Neural cell (in vitro differentiated cells): ENCODE data around the gene SPATA33.

Experiments
- EP300 ChIP-seq: fragments of 450-650 bp; conservative IDR thresholded peaks from 2 replicates; pipeline ENCODE4 v1.6.1; 2014; ENCODE audit warnings: antibody characterized with exemption, mild to moderate bottlenecking, moderate library complexity; ENCODE audit not compliant: poor library complexity, severe bottlenecking
- POLR2AphosphoS5 ChIP-seq: IDR thresholded peaks from 2 replicates; pipeline ENCODE4 v1.6.1; 2012
- TF ChIP-seq, protein P1 (sequence below): fragments of 450-650 bp; IDR thresholded peaks from 2 replicates; pipeline ENCODE4 v1.5.1; 2014; ENCODE audit warnings: antibody characterized with exemption, mild to moderate bottlenecking, moderate library complexity; ENCODE audit not compliant: poor library complexity, severe bottlenecking

DNA sequence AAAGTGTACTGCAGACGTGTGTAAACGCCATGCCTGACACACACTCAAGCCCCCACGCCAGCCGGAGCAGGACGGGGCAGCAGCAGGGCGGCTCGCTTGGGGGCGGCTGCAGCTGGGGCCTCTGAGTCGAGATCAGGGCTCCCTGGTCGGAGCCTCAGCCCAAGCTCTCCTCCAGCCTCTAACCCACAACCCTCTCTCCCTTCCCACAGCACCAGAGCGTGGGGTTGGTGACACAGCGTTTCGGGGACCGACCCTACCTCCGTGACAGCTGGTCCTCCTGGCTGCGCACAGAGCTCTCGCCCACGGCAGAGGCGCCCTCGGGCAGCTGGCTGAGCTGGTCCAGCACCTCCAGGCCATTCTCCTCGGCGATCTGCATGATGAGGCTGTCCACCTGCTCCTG, 11.4 kb upstream of the SPATA33 start:
- TF ChIP-seq, protein P1, sequence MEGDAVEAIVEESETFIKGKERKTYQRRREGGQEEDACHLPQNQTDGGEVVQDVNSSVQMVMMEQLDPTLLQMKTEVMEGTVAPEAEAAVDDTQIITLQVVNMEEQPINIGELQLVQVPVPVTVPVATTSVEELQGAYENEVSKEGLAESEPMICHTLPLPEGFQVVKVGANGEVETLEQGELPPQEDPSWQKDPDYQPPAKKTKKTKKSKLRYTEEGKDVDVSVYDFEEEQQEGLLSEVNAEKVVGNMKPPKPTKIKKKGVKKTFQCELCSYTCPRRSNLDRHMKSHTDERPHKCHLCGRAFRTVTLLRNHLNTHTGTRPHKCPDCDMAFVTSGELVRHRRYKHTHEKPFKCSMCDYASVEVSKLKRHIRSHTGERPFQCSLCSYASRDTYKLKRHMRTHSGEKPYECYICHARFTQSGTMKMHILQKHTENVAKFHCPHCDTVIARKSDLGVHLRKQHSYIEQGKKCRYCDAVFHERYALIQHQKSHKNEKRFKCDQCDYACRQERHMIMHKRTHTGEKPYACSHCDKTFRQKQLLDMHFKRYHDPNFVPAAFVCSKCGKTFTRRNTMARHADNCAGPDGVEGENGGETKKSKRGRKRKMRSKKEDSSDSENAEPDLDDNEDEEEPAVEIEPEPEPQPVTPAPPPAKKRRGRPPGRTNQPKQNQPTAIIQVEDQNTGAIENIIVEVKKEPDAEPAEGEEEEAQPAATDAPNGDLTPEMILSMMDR, result no peak
- TF ChIP-seq POLR2AphosphoS5 (no peak), EP300 (no peak)
